CD4-positive, alpha-beta memory T cell (primary cell): Measurements from ENCODE around the gene LRP8. TPM values are rescaled to one million over a fixed set of nuclear protein-coding genes. Genes with fewer than 3 reads are reported as not detected.

Source experiments
- polyA plus RNA-seq, 2 donors: library from polyadenylated mRNA; unstranded; fragments of 300-500 nt; fragmentation: Illumina TruSeq; gene quantifications; one replicate each; pipeline ENCODE4 v1.2.3, GENCODE V29; 2021
- total RNA-seq, 2 experiments: library from RNA; stranded (reverse); gene quantifications; one replicate each; pipeline ENCODE4 v1.2.3, GENCODE V29; 2021

LRP8 gene
- total and polyA plus RNA-seq, 4 experiments from 2014 or later, result 0.91 to 17.6 (median 10.0) TPM

Other genes with a start within 250 kb of the LRP8 start
- gene SLC1A7, start 185.4 kb downstream of the LRP8 start, total RNA-seq, result not detected
- not detected for gene SLC1A7, start 185.4 kb downstream of the LRP8 start, polyA plus RNA-seq
- 10 to 100 TPM; 17.8 to 18.9 TPM for gene CPT2, start 131.2 kb downstream of the LRP8 start, total RNA-seq
- 10 to 100 TPM; 15.8 to 20.0 TPM for gene CPT2, start 131.2 kb downstream of the LRP8 start, polyA plus RNA-seq
- 10 to 100 TPM; 82.4 to 82.5 TPM for gene CZIB, start 107.4 kb downstream of the LRP8 start, total RNA-seq
- gene CZIB, start 107.4 kb downstream of the LRP8 start, polyA plus RNA-seq, result 100 to 1,000 TPM in 1 of 2 donors, 10 to 100 TPM in 1; 62.0 to 101 TPM
- 10 to 100 TPM; 46.7 to 49.9 TPM for gene MAGOH, start 89.6 kb downstream of the LRP8 start, total RNA-seq
- 100 to 1,000 TPM in 1 of 2 donors, 10 to 100 TPM in 1; 70.3 to 104 TPM for gene MAGOH, start 89.6 kb downstream of the LRP8 start, polyA plus RNA-seq
- gene DMRTB1, start 131.3 kb upstream of the LRP8 start, total RNA-seq, result not detected
- not detected for gene DMRTB1, start 131.3 kb upstream of the LRP8 start, polyA plus RNA-seq